ENCODE measurements around the gene NIN. TPM values are rescaled to one million over a fixed set of nuclear protein-coding genes. Genes with fewer than 3 reads are reported as not detected.

Gene NIN
- total and polyA plus RNA-seq, 7 experiments from 2014 or later: 51.1 to 149 (median 106) TPM

GRCh38 chr14:50762001-50762930 is 68.7 kb downstream of the NIN start:
- Histone ChIP-seq H3K27me3 (ENCODE audit: control insufficient read depth in 2 of 2, insufficient read depth in 2 of 2, low read length in 2 of 2) (no peaks in the 10 kb centered on the region), H3K36me3 (ENCODE audit: control insufficient read depth in 2 of 3, insufficient read depth in 3 of 3, low read length in 3 of 3) (peaks cover 21 to 87% (median 56%) of the 10 kb centered on the region in 3 experiments), H3K4me1 (ENCODE audit: control insufficient read depth in 2 of 2, insufficient read depth in 2 of 2, low read length in 2 of 2) (no peaks in the 10 kb centered on the region), H3K4me3 (ENCODE audit: low read length) (no peak overlapping the region), H3K9me3 (ENCODE audit: control insufficient read depth in 2 of 3, low read length in 3 of 3) (no peaks in the 10 kb centered on the region), H3K27ac (ENCODE audit: low read depth, low read length) (no peak overlapping the region)
- POLR2A ChIA-PET: interaction anchor here (0.6 to 1.3 kb wide), 2 partner anchors 14 to 462 kb away, joined by 3 to 4 read pairs; no protein-coding TSS in a partner anchor
- Mint-ChIP-seq H3K27ac (peak overlapping the region in 1 of 9 donors; percentile 41), H3K27me3 (no peaks in the 10 kb centered on the region), H3K4me1 (peaks cover 0 to 16% (median 2%) of the 10 kb centered on the region in 7 donors), H3K36me3 (peaks cover 21 to 62% (median 50%) of the 10 kb centered on the region in 5 donors), H3K4me3 (no peak overlapping the region), H3K9me3 (peaks cover 0 to 2% (median 0%) of the 10 kb centered on the region in 11 donors)
- ATAC-seq (no peak), DNase-seq (no peak)
- intact Hi-C loops (cut with micrococcal nuclease): no loop called here
- CTCF ChIA-PET: interaction anchor here (0.7 to 1.5 kb wide), 5 partner anchors 9 to 160 kb away, joined by 3 to 21 read pairs (median 5); no protein-coding TSS in a partner anchor

- Mint-ChIP-seq H3K4me1 (peaks cover 0 to 14% (median 0%) of the 10 kb centered on the region in 7 donors), H3K4me3 (no peak overlapping the region), H3K27me3 (no peaks in the 10 kb centered on the region), H3K9me3 (peaks cover 0 to 2% (median 0%) of the 10 kb centered on the region in 11 donors), H3K27ac (peak overlapping the region in 6 of 9 donors; percentile 16 to 83 (median 50)), H3K36me3 (peaks cover 16 to 56% (median 45%) of the 10 kb centered on the region in 5 donors)
- no peaks in the 10 kb centered on the region for H3K27me3 ChIP-seq (ENCODE audit: control insufficient read depth in 2 of 2, insufficient read depth in 2 of 2, low read length in 2 of 2)
- H3K36me3 ChIP-seq (ENCODE audit: control insufficient read depth in 2 of 3, insufficient read depth in 3 of 3, low read length in 3 of 3): peaks cover 17 to 89% (median 49%) of the 10 kb centered on the region in 3 experiments
- ATAC-seq: no peak
- ChIA-PET POLR2A (no interaction called here), CTCF (interaction anchor here (1.5 kb wide), 1 partner anchor 101 kb away, joined by 4 read pairs; no protein-coding TSS in a partner anchor)
- no peak overlapping the region for H3K27ac ChIP-seq (ENCODE audit: low read depth, low read length)
- no peak overlapping the region for H3K4me3 ChIP-seq (ENCODE audit: low read length)
- H3K9me3 ChIP-seq (ENCODE audit: control insufficient read depth in 2 of 3, low read length in 3 of 3): no peaks in the 10 kb centered on the region
- intact Hi-C loops (cut with micrococcal nuclease): no loop called here
- no peak for DNase-seq
- no peaks in the 10 kb centered on the region for H3K4me1 ChIP-seq (ENCODE audit: control insufficient read depth in 2 of 2, insufficient read depth in 2 of 2, low read length in 2 of 2)
Measured at GRCh38 chr14:50759800-50760543, 71.0 kb downstream of the NIN start.

- Histone ChIP-seq H3K4me1 (ENCODE audit: control insufficient read depth in 2 of 2, insufficient read depth in 2 of 2, low read length in 2 of 2) (no peaks in the 10 kb centered on the region), H3K27ac (ENCODE audit: low read depth, low read length) (no peak overlapping the region), H3K4me3 (ENCODE audit: low read length) (no peak overlapping the region), H3K27me3 (ENCODE audit: control insufficient read depth in 2 of 2, insufficient read depth in 2 of 2, low read length in 2 of 2) (no peaks in the 10 kb centered on the region), H3K9me3 (ENCODE audit: control insufficient read depth in 2 of 3, low read length in 3 of 3) (no peaks in the 10 kb centered on the region), H3K36me3 (ENCODE audit: control insufficient read depth in 2 of 3, insufficient read depth in 3 of 3, low read length in 3 of 3) (peaks cover 18 to 85% (median 49%) of the 10 kb centered on the region in 3 experiments)
- H3K36me3 Mint-ChIP-seq: peaks cover 17 to 49% (median 40%) of the 10 kb centered on the region in 5 donors
- H3K9me3 Mint-ChIP-seq: peaks cover 0 to 2% (median 0%) of the 10 kb centered on the region in 11 donors
- H3K27ac Mint-ChIP-seq: no peak overlapping the region
- intact Hi-C loops (cut with micrococcal nuclease): no loop called here
- CTCF ChIA-PET: interaction anchor here (0.9 to 1.5 kb wide), 2 partner anchors 26 to 102 kb away, joined by 3 to 4 read pairs; no protein-coding TSS in a partner anchor
- POLR2A ChIA-PET: interaction anchor here (0.6 kb wide), 1 partner anchor 13 kb away, joined by 3 read pairs; no protein-coding TSS in a partner anchor
- H3K27me3 Mint-ChIP-seq: no peaks in the 10 kb centered on the region
- peaks cover 0 to 11% (median 0%) of the 10 kb centered on the region in 7 donors for H3K4me1 Mint-ChIP-seq
- H3K4me3 Mint-ChIP-seq: no peak overlapping the region
- no peak for ATAC-seq
- DNase-seq: no peak
Measured at GRCh38 chr14:50758945-50759344, 72.0 kb downstream of the NIN start.

GRCh38 chr14:50758305-50758704 is 72.7 kb downstream of the NIN start:
- Histone ChIP-seq H3K4me1 (ENCODE audit: control insufficient read depth in 2 of 2, insufficient read depth in 2 of 2, low read length in 2 of 2) (no peaks in the 10 kb centered on the region), H3K36me3 (ENCODE audit: control insufficient read depth in 2 of 3, insufficient read depth in 3 of 3, low read length in 3 of 3) (peaks cover 22 to 84% (median 43%) of the 10 kb centered on the region in 3 experiments), H3K9me3 (ENCODE audit: control insufficient read depth in 2 of 3, low read length in 3 of 3) (no peaks in the 10 kb centered on the region), H3K27me3 (ENCODE audit: control insufficient read depth in 2 of 2, insufficient read depth in 2 of 2, low read length in 2 of 2) (no peaks in the 10 kb centered on the region), H3K27ac (ENCODE audit: low read depth, low read length) (no peak overlapping the region), H3K4me3 (ENCODE audit: low read length) (no peak overlapping the region)
- DNase-seq (no peak), ATAC-seq (no peak)
- ChIA-PET POLR2A (interaction anchor here (0.6 to 1.2 kb wide), 4 partner anchors 13 to 274 kb away, joined by 3 to 4 read pairs (median 3); no protein-coding TSS in a partner anchor), CTCF (interaction anchor here (0.9 kb wide), 1 partner anchor 26 kb away, joined by 3 read pairs; no protein-coding TSS in a partner anchor)
- peaks cover 0 to 2% (median 0%) of the 10 kb centered on the region in 11 donors for H3K9me3 Mint-ChIP-seq
- peaks cover 20 to 50% (median 42%) of the 10 kb centered on the region in 5 donors for H3K36me3 Mint-ChIP-seq
- peaks cover 0 to 11% (median 0%) of the 10 kb centered on the region in 7 donors for H3K4me1 Mint-ChIP-seq
- H3K27me3 Mint-ChIP-seq: no peaks in the 10 kb centered on the region
- H3K4me3 Mint-ChIP-seq: no peak overlapping the region
- intact Hi-C loops (cut with micrococcal nuclease): no loop called here
- no peak overlapping the region for H3K27ac Mint-ChIP-seq

GRCh38 chr14:50757702-50758101 is 73.3 kb downstream of the NIN start:
- ATAC-seq (no peak), DNase-seq (no peak)
- Mint-ChIP-seq H3K4me3 (no peak overlapping the region), H3K27me3 (no peaks in the 10 kb centered on the region), H3K36me3 (peaks cover 21 to 50% (median 40%) of the 10 kb centered on the region in 5 donors), H3K9me3 (peaks cover 0 to 2% (median 0%) of the 10 kb centered on the region in 11 donors), H3K27ac (no peak overlapping the region), H3K4me1 (peaks cover 0 to 10% (median 0%) of the 10 kb centered on the region in 7 donors)
- CTCF ChIA-PET: interaction anchor here (0.9 to 1.4 kb wide), 4 partner anchors 8 to 103 kb away, joined by 3 to 4 read pairs (median 3); no protein-coding TSS in a partner anchor
- no peaks in the 10 kb centered on the region for H3K9me3 ChIP-seq (ENCODE audit: control insufficient read depth in 2 of 3, low read length in 3 of 3)
- no peak overlapping the region for H3K4me3 ChIP-seq (ENCODE audit: low read length)
- peaks cover 21 to 78% (median 38%) of the 10 kb centered on the region in 3 experiments for H3K36me3 ChIP-seq (ENCODE audit: control insufficient read depth in 2 of 3, insufficient read depth in 3 of 3, low read length in 3 of 3)
- POLR2A ChIA-PET: interaction anchor here (0.6 to 1.2 kb wide), 4 partner anchors 13 to 160 kb away, joined by 3 read pairs; no protein-coding TSS in a partner anchor
- intact Hi-C loops (cut with micrococcal nuclease): no loop called here
- no peaks in the 10 kb centered on the region for H3K4me1 ChIP-seq (ENCODE audit: control insufficient read depth in 2 of 2, insufficient read depth in 2 of 2, low read length in 2 of 2)
- H3K27me3 ChIP-seq (ENCODE audit: control insufficient read depth in 2 of 2, insufficient read depth in 2 of 2, low read length in 2 of 2): no peaks in the 10 kb centered on the region
- H3K27ac ChIP-seq (ENCODE audit: low read depth, low read length): no peak overlapping the region

- Mint-ChIP-seq H3K36me3 (peaks cover 22 to 45% (median 38%) of the 10 kb centered on the region in 5 donors), H3K27ac (no peak overlapping the region), H3K4me1 (peaks cover 0 to 4% (median 0%) of the 10 kb centered on the region in 7 donors), H3K4me3 (no peak overlapping the region), H3K27me3 (no peaks in the 10 kb centered on the region), H3K9me3 (peaks cover 0 to 2% (median 0%) of the 10 kb centered on the region in 11 donors)
- Histone ChIP-seq H3K4me3 (ENCODE audit: low read length) (no peak overlapping the region), H3K27ac (ENCODE audit: low read depth, low read length) (no peak overlapping the region), H3K36me3 (ENCODE audit: control insufficient read depth in 2 of 3, insufficient read depth in 3 of 3, low read length in 3 of 3) (peaks cover 20 to 69% (median 32%) of the 10 kb centered on the region in 3 experiments), H3K4me1 (ENCODE audit: control insufficient read depth in 2 of 2, insufficient read depth in 2 of 2, low read length in 2 of 2) (no peaks in the 10 kb centered on the region), H3K9me3 (ENCODE audit: control insufficient read depth in 2 of 3, low read length in 3 of 3) (no peaks in the 10 kb centered on the region), H3K27me3 (ENCODE audit: control insufficient read depth in 2 of 2, insufficient read depth in 2 of 2, low read length in 2 of 2) (no peaks in the 10 kb centered on the region)
- no peak for DNase-seq
- intact Hi-C loops (cut with micrococcal nuclease): no loop called here
- ChIA-PET POLR2A (no interaction called here), CTCF (interaction anchor here (1.4 kb wide), 1 partner anchor 17 kb away, joined by 4 read pairs; no protein-coding TSS in a partner anchor)
- ATAC-seq: peak; percentile 54
Measured at GRCh38 chr14:50756300-50756699, 74.7 kb downstream of the NIN start.
